BJ (cell line): Measurements from ENCODE around the gene KCNIP3. TPM values are rescaled to one million over a fixed set of nuclear protein-coding genes. Genes with fewer than 3 reads are reported as not detected.

Source experiments
- CTCF ChIA-PET: fragments of 350-600 bp; formaldehyde crosslinking; extraction: SDS; loops from one replicate; lab custom pipeline; 2021; ENCODE audit warnings: antibody characterized with exemption, inconsistent platforms; lab: Yijun Ruan, JAX
- POLR2A ChIA-PET: fragments of 300-600 bp; sonication (Branson Sonifier 250); formaldehyde crosslinking; extraction: SDS; loops from one replicate; lab custom pipeline; 2021; ENCODE audit warnings: antibody characterized with exemption; lab: Charles Lee
- DNase-seq: peaks from one replicate; pipeline ENCODE4 v3.0.0-alpha.2; 2011; ENCODE audit warnings: low read depth
- H3K27me3 ChIP-seq: 2 replicates; pipeline ENCODE4 v1.6.0; 2011; ENCODE audit warnings: low read length; ENCODE audit not compliant: control insufficient read depth, insufficient read depth
- H3K36me3 ChIP-seq: 2 replicates; pipeline ENCODE4 v1.5.1; 2011; ENCODE audit warnings: low read length; ENCODE audit not compliant: control insufficient read depth, insufficient read depth
- H3K4me3 ChIP-seq: 2 replicates; pipeline ENCODE4 v1.5.1; 2011; ENCODE audit warnings: low read depth, mild to moderate bottlenecking, control low read depth, low read length
- CTCF ChIP-seq: IDR thresholded peaks from 2 replicates; pipeline ENCODE4 v1.5.1; 2011; ENCODE audit warnings: low read depth, mild to moderate bottlenecking, control low read depth, inconsistent platforms, low read length, moderate library complexity; ENCODE audit not compliant: insufficient read depth
- polyA plus RNA-seq: library from polyadenylated mRNA; depleted of rRNA; stranded (reverse); fragments of >200 nt; gene quantifications from 2 replicates; pipeline ENCODE4 v1.2.3, GENCODE V29; 2011

The KCNIP3 gene
- polyA plus RNA-seq, 1 experiment: 4.1 TPM

GRCh38 chr2:95346231-95346737, 49.1 kb downstream of the KCNIP3 start:
- no peaks in the 10 kb centered on the region for H3K36me3 ChIP-seq
- H3K27me3 ChIP-seq: peaks cover 1% of the 10 kb centered on the region
- DNase-seq: no peak
- TF ChIP-seq CTCF: no peak
- ChIA-PET CTCF (interaction anchor here (1.2 to 2.5 kb wide), 10 partner anchors 12 to 115 kb away, joined by 4 to 38 read pairs (median 12); no protein-coding TSS in a partner anchor), POLR2A (no interaction called here)
- H3K4me3 ChIP-seq: peak overlapping the region; percentile 65

- DNase-seq: no peak
- no peak for TF ChIP-seq CTCF
- ChIA-PET POLR2A (no interaction called here), CTCF (interaction anchor here (0.5 to 1.6 kb wide), 3 partner anchors 12 to 38 kb away, joined by 3 to 4 read pairs (median 3); no protein-coding TSS in a partner anchor)
- H3K36me3 ChIP-seq: no peaks in the 10 kb centered on the region
- no peaks in the 10 kb centered on the region; the same call in 1 of the 2 replicates for H3K27me3 ChIP-seq
- H3K4me3 ChIP-seq: peak overlapping the region; percentile 65
Observed at GRCh38 chr2:95346738-95347671, 49.9 kb downstream of the KCNIP3 start.

- Histone ChIP-seq H3K27me3 (no peaks in the 10 kb centered on the region; the same call in 1 of the 2 replicates), H3K36me3 (no peaks in the 10 kb centered on the region), H3K4me3 (no peak overlapping the region)
- POLR2A ChIA-PET: no interaction called here
- TF ChIP-seq CTCF: no peak
- CTCF ChIA-PET: interaction anchor here (0.5 to 1.6 kb wide), 3 partner anchors 13 to 132 kb away, joined by 3 read pairs; no protein-coding TSS in a partner anchor
- no peak for DNase-seq
Observed at GRCh38 chr2:95347681-95348608, 50.8 kb downstream of the KCNIP3 start.

GRCh38 chr2:95348609-95349567, 51.7 kb downstream of the KCNIP3 start:
- TF ChIP-seq CTCF: no peak
- ChIA-PET POLR2A (no interaction called here), CTCF (interaction anchor here (0.5 to 2.3 kb wide), 6 partner anchors 10 to 133 kb away, joined by 3 to 4 read pairs (median 3); no protein-coding TSS in a partner anchor)
- DNase-seq: no peak
- no peaks in the 10 kb centered on the region for H3K36me3 ChIP-seq
- H3K27me3 ChIP-seq: no peaks in the 10 kb centered on the region; the same call in 1 of the 2 replicates
- H3K4me3 ChIP-seq: no peak overlapping the region
